Astrocyte of the cerebellum (primary cell): ENCODE results near the gene BLOC1S3.

Experiments
- DNase-seq: peaks from one replicate; pipeline ENCODE4 v3.0.0-alpha.2; 2011; ENCODE audit warnings: low read depth
- H3K4me3 ChIP-seq: 2 replicates; pipeline ENCODE4 v1.5.1; 2011; ENCODE audit warnings: mild to moderate bottlenecking, low read depth, low read length, moderate library complexity
- in situ Hi-C: cut with HindIII; loops from 2 replicates; pipeline ENCODE4 v1.10.0; 2017; ENCODE audit warnings: low sequenced_read_pairs
- TF ChIP-seq, protein P1 (sequence below): IDR thresholded peaks from 2 replicates; pipeline ENCODE4 v1.5.1; 2012; ENCODE audit warnings: low read length, low read depth, moderate library complexity, mild to moderate bottlenecking; ENCODE audit errors: missing control alignments

Gene BLOC1S3

DNA sequence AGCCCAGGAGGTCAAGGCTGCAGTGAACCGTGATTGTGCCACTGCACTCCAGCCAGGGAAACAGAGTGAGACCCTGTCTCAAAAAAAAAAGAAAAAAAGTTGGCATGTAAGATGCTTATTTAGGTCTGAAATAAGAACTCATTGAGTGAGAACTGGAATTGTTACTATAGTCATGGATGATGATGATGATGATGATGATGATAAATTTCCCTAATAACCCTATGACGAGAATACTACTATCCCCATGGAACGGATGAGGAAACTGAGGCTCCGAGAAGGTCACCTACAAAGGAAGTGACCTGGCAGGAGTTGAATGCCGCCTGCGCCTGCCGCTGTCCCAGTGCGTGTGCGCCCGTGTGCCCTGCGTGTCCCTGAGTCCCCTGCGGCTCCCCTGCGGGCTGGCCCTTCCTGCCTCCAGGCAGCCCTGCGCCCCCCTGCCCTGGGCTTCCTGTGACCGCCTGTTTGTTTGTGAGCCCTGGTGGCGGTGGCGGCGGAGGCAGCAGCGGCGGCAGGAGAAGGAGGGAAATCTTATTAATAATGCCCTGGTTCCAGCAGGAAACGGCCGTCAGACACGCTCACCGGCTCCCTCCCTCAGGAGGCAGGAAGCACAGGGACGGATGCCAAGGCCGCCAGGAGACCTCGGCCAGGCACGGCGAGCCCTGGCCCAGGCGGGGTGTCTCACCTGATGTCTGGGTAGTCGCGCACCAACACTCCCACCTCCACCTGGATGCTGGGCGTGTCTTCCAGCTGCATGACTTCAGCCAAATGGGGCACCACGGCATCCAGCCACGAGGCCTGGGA lies 37.0 kb downstream of the BLOC1S3 start:
- in situ Hi-C loops = no loop called here
- TF ChIP-seq, protein P1, sequence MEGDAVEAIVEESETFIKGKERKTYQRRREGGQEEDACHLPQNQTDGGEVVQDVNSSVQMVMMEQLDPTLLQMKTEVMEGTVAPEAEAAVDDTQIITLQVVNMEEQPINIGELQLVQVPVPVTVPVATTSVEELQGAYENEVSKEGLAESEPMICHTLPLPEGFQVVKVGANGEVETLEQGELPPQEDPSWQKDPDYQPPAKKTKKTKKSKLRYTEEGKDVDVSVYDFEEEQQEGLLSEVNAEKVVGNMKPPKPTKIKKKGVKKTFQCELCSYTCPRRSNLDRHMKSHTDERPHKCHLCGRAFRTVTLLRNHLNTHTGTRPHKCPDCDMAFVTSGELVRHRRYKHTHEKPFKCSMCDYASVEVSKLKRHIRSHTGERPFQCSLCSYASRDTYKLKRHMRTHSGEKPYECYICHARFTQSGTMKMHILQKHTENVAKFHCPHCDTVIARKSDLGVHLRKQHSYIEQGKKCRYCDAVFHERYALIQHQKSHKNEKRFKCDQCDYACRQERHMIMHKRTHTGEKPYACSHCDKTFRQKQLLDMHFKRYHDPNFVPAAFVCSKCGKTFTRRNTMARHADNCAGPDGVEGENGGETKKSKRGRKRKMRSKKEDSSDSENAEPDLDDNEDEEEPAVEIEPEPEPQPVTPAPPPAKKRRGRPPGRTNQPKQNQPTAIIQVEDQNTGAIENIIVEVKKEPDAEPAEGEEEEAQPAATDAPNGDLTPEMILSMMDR = no peak
- DNase-seq = no peak
- no peak overlapping the region for H3K4me3 ChIP-seq

DNA sequence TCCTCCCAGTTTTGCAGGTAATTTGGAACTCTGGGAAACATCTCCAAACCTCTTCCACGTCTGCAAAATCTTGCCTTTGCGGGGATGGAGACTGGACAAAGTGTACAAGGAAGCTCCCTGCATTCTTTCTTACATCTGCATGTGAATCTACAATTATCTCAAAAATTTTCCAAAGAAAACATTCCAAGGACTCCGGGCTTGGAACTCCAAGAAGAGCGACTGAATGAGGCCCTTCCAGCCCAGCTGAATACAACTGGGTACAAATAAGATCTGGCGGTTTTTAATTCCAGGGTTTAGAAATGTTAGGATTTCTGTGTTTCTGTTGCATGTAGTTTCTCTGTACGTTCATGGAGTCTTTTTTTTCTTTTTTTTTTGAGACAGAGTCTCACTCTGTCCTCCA lies 38.1 kb downstream of the BLOC1S3 start:
- H3K4me3 ChIP-seq = no peak overlapping the region
- no peak for DNase-seq
- in situ Hi-C loops = no loop called here
- TF ChIP-seq, protein P1 = no peak

DNA sequence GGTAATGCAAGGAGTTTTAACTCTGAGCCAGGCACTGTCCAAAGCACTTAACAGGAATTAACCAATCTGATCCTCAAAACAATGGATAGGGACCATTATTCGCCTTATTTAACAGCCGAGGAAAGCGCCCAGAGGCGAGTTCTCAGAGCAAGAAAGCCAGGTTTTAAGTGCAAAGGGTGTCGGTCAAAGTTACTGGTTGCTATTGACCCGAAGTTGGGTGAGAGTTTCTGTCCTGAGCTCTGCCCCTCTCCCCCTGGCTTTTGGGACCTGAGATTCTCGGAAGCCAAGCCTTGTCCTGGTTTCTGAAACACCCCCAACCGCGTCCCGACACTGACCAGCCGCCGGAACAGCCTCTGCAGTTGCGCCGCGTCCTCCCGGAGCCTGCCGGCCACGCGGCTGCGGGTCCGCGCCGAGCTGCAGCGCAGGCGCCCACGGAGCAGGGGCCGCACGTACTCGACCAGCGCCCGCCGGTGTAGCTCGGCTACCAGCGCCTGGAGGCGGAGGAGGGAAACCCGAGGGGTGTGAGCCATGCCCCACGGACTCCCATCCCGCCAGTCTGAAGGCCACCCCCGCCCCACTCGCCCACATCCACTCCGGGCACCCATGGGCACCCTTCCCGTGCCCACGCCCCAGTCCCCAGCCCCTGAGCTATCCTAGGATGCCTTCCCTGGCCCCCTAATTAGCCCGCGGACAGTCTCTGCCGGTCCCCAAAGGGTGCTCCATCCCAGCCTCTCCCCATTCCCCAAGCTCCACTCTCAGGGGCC lies 38.8 kb downstream of the BLOC1S3 start:
- no peak for DNase-seq
- in situ Hi-C loops = no loop called here
- TF ChIP-seq, protein P1 = no peak
- H3K4me3 ChIP-seq = no peak overlapping the region

DNA sequence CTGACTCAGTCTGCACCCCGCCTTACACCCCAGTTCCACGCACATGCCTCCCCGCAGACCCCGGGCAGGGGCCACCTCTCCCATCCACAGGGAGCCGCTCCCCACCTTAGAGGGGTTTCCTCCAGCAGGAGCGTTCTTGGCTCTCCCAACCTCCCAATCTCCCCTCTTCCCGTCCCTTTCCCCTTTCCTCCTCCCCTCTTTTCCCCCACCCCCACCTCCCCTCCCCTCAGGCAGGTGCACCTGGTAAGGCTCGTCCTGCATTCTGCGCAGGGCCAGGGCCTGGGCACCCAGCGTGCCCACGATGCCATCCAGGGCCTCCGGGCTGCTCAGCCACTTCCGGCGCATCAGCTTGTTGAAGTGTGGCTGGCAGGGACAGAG lies 39.4 kb downstream of the BLOC1S3 start:
- in situ Hi-C loops = no loop called here
- DNase-seq = no peak
- TF ChIP-seq, protein P1 = no peak
- no peak overlapping the region for H3K4me3 ChIP-seq

DNA sequence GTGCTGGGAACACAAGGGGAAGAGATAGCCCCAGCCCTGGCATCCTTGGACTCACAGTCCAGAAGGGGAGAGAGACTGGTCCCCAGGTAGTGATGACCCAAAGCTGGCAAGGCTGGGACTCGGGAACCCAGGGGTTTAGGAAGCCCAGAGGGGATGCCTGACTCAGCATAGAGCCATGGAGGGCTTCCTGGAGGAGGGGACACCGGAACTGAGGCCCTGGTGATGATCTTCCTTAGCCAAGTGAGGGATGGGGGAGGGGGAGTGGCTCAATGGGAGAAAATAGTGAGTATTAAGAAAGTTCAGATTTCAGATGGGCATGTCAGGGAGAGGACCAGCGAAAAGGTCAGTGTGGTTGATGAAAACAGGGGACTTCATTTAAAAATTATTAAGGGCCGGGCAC lies 39.8 kb downstream of the BLOC1S3 start:
- TF ChIP-seq, protein P1 = no peak
- in situ Hi-C loops = no loop called here
- DNase-seq = no peak
- no peak overlapping the region for H3K4me3 ChIP-seq

DNA sequence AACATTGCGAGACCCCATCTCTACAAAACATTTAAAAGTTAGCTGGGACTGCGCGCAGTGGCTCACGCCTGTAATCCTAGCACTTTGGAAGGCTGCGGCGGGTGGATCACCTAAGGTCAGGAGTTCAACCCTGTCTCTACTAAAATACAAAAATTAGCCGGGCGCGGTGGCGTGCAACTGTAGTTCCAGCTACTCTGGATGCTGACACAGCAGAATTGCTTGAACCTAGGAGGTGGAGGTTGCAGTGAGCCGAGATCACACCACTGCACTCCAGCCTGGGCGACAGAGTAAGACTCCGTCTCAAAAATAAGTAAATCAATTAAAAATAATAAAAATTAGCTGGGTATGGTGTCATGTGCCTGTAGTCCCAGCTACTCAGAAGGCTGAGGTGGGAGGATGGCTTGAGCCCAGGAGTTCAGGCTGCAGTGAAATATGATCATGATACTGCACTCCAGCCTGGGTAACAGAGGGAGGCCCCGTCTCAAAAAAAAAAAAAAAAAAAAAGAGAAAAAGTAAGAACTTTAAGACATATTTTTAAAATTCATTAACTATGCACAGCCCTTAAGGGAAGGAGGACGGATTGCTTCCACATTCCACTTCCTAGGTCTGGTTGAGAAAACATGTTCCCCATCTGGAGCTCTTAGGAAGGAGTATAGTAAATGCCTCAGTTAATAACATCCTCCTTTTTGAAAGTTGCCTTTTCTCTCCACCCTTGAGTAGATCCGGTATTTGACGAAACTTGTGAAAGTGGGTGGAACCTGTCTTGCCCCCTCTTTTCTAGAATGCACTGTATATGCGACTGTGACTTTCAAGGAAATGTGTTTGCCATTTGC lies 40.5 kb downstream of the BLOC1S3 start:
- no peak overlapping the region for H3K4me3 ChIP-seq
- TF ChIP-seq, protein P1 = no peak
- no peak for DNase-seq
- in situ Hi-C loops = no loop called here
